ENCODE data around the gene CHD8.
A peak's percentile ranks its signal among the peaks of the same experiment; 100 is the strongest.
"Not testable (repeated sequence)": the region's sequence is repeated elsewhere in the genome, so short reads cannot be mapped to it uniquely, and the experiment has no call there.

CHD8 gene

GRCh38 chr14:21455912-21456667, at the start of gene CHD8:
CHD8 (minus strand) TSS chr14:21456123; CDS start chr14:21431643, 24,480 bp downstream.
- DNase-seq (ENCODE audit: low read depth in 2 of 2), result peak; percentile 99

DNA sequence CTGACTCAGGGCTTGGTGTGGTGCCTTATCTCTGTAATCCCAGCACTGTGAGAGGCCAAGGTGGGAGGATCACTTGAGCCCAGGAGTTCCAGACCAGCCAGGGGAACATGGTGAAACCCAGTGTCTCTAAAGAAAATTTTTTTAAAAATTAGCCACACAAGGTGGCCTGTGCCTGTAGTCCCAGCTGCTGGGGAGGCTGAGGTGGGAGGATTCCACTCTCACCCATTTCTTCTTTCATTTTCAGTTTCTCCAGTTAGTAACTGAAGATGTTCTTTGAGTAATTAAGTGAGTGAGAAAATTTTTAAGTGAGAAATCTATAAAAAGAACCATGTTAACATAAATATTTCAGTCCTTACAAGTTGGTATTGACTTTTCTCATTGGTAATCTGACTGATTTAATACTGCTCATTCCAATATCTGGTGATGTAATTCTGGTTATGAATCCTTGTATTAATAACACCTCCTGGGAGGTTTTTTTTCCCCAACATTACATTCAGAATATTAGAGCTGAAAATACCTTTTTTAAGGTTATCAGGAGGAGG, 49.2 kb upstream of the CHD8 start:
- DNase-seq (ENCODE audit: low read depth in 2 of 2), result no peak

GRCh38 chr14:21503376-21503775, 47.5 kb upstream of the CHD8 start:
- DNase-seq (ENCODE audit: low read depth in 2 of 2), result no peak

- DNase-seq (ENCODE audit: low read depth in 2 of 2), result no peak
Observed at GRCh38 chr14:21501568-21501967, 45.6 kb upstream of the CHD8 start.

DNA sequence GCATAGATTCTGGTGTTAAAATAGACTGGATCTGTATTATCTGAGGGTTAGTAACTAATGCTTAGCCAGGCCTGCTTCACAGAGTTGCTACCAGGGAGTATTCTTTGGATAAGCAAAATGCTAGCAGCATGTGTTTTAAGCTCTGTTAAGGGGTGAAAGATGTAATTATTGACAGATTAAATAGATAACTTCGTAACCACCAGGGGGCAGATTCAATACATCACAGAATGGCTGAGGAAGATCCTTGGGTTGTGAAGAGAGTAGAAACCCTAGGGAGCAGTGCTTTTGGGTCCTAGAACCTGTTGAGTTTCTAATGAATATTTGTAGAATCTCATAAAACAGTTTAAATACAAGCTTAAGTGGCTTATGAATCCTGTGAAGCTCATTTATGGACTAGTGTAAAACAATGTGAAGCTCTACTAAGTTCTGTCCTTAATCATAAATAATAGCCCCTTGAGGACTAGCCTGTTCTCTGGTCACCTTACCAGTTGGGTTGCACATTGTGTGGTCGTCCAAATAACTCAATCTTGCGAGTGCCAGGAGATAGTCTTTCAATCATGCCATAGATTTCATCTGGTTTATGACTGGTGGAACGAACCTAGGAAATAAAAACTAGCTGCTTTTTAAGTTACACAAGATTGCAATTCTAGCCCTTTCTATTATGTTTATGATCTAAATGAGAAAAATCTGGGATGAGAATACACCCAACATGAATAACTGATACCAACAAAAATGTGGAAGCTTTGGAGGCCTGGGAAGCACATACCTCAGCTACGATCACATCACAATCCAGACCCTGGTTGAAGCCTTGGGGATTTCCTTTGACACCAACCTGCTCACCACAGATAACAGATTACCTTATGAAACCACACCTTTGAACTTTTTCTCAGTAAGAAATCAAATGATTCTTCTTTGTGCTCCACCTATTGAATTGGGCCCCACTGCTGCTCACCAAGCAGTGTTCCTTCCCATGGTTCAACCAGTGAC, 42.9 kb upstream of the CHD8 start:
- DNase-seq (ENCODE audit: low read depth in 2 of 2), result no peak

DNA sequence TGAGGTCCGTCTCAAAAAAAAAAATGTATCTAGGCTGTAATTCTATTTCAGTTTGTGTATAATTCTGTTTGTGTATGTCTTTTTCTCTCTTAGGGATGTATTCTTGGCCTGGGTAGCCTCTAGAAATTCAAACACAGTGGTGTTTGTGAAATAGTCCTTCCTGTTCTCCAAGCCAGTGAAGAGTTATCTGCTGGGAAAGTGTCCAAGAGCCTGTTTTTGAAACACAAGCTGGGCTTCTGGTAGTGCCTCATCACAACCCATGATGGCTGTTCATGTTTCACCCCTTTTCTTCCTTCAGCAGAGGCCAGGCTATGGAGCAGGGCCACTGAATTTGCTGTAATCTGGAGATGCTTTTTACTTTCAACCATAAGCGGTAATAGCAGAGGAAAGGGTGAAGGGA, 40.5 kb upstream of the CHD8 start:
- no peak for DNase-seq (ENCODE audit: low read depth in 2 of 2)

DNA sequence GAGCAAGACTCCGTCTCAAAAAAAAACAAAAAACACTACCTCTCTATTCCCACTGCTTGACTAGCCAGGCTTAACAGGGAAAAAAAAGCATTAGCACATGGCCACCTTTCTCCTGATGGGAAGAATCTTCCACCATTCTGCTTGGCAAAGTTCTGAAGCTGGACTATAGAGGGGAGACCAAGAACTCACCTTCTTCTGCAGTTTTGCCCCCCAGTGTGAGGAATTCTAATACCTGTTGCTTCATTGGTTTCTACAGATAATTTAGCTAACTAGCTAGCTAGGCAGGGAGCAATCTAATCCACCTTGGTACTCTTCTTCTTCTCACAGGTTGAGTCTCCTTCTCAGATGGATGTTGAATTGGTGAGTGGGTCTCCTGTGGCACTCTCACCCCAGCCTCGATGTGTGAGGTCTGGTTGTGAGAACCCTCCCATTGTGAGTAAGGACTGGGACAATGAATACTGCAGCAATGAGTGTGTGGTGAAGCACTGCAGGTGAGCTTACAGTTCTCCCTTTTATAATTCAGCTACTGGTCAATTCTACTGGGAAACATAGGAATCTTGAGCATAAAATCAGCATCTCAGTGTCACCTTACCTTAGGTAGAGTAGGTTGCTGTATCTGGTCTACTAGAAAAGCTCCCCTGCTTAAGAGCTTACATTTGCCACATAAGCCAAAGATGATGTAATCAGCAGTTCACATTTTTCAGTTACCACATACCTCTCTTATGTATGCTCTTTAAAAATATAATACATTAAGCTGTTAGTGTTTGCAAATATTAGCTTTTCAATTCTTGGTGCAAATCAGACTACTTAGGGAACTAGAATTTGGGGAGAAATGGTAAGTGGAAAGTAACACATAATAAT, 39.2 kb upstream of the CHD8 start:
- no peak for DNase-seq (ENCODE audit: low read depth in 2 of 2)

DNA sequence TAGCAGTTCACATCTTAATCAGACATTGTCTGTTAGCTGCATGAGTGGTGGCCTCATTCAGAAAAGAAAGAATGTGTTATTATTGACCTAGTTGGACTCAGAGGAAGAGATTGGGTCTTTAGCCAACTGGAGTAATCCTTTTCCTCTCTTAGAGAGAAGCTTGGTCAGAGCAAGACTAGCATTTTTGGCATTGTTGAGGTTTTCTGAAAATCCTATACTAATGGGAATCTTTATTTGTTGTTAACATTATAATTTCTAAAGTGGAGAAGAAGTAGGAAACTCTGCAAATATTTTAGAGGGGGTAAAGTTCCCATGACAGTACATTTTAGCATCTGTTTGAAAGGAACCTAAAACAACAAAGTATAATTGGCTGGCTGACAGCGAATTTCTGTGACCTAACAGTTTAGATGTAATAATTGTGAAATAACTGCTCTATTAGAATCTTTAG, 30.7 kb upstream of the CHD8 start:
- DNase-seq (ENCODE audit: low read depth in 2 of 2), result no peak

- peak; percentile 91 to 94 for DNase-seq (ENCODE audit: low read depth in 2 of 2)
Observed at GRCh38 chr14:21476925-21477681, 21.2 kb upstream of the CHD8 start, which contains the start of the genes RAB2B and TOX4. RAB2B (minus strand) TSS chr14:21476959; CDS start chr14:21476872, 87 bp downstream. TOX4 (plus strand) TSS chr14:21477195; CDS start chr14:21477279, 84 bp downstream.

DNA sequence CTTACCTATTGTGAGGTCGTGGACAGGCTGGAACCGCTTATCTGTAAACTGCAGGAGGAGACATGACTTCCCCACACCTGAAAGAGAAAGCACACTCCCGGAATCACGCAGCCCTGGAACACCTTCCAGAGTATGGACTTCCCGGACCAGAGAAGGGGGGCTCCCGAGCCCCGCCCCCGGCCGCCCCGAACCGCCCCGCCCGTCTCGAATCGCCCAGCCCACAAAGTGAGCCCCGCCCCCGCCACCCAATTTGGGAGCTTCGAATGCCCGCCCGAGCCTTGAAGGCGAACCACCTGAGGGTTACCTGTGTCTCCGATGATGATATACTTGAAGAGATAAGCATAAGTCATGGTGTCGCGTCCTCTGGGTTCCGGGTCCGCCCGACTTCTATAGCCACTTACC, 20.6 kb upstream of the CHD8 start:
- DNase-seq (ENCODE audit: low read depth in 2 of 2), result peak; percentile 70 to 79

GRCh38 chr14:21475767-21476522, 20.0 kb upstream of the CHD8 start:
- DNase-seq (ENCODE audit: low read depth in 2 of 2), result no peak

DNA sequence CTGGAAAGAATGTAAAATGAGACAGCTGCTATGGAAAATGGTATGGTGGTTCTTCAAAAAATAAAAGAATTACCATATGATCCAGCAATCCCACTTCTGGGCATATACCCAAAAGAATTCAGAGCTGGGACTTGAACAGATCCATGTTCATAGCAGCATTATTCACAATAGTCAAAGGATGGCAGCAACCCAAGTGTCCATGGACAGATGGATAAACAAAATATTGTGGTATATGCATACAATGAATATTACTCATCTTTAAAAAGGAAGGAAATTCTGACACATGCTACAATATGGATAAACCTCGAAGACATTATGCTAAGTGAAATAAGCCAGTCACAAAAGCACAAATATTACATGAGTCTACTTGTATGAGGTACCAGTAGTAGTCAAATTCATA, 11.7 kb upstream of the CHD8 start:
- DNase-seq (ENCODE audit: low read depth in 2 of 2), result no peak

- no peak for DNase-seq (ENCODE audit: low read depth in 2 of 2)
Observed at GRCh38 chr14:21455592-21455911, 371 bp downstream of the CHD8 start.

DNA sequence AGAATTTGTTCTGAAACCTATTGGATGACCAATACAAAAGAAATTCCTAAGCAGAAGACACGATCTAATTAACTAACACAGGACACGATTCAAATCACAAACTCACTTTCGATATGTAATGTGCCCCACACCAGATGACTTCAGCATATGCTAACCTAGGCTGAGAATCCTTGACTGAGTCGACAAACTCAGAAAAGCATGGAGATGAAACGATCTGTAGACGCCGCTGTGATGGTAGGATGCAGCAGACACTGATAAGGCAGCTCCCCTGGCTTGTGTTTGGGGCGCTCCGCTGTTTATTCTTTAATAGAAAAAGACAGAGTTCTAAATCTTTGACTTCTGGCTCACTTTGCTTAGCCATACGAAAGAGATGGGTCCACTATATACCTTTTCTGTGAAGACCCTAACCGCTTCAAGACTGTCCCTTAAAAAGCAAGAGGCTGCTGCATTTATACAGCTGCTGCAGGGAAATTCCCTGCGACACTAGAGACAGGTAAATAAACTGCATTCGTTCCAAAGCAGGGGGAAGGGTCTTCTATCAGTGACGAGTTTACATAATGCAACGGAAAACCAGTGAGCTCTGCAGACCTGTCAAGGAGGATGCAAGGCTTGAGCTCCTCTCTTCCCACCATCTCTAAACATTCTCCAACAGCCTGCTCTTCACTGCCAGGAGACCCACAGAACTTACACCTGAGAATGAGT, 929 bp downstream of the CHD8 start:
- no peak for DNase-seq (ENCODE audit: low read depth in 2 of 2)

GRCh38 chr14:21449899-21450216, 6.1 kb downstream of the CHD8 start:
- no peak for DNase-seq (ENCODE audit: low read depth in 2 of 2)

GRCh38 chr14:21442657-21443056, 13.3 kb downstream of the CHD8 start:
- not testable (repeated sequence) for DNase-seq (ENCODE audit: low read depth in 2 of 2)

- DNase-seq (ENCODE audit: low read depth in 2 of 2), result no peak
Observed at GRCh38 chr14:21440859-21441258, 15.1 kb downstream of the CHD8 start.

DNA sequence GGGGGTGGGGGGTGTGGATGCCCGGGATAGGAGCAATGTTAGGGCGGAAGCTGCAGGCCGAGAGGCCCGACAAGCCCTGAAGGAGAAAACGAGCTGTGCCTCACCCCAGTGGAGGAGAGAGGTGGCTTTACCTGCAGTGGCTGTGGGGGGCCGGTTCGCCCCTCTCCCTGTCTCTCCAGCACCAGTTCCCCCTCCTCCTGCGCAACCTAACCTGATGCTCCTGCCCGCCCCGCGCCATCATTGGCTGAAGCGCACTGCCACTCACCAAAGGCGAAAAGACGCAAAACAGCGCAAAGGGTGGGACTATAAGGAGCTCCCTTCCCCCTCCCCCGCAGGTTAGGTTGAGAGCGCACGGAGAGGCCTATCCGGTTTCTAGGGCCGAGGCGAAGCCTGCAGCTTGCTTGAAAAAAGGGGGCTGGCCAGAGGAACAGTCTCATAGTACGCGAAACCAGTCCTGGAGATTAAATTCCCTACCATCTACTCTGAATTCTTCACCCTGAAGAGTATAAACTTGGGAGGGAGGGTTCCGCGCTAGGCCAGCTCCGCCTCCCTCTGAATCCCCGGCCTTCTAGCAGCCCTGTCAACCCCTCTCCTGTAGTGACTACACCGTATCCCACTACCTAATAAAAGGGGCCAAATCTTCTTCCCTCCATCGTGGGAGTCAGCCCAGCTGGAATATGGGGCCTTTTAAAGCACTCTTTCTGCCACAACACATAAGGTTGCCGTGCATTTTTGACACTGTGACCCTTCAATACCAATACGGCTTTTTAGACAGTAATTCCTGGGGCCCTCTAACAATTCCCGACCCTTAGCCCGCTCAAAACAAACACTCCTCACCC, 18.6 kb downstream of the CHD8 start:
- peak; percentile 96 to 98 for DNase-seq (ENCODE audit: low read depth in 2 of 2)
